PC-3 (cell line): ENCODE measurements around the gene CCNY. TPM values are rescaled to one million over a fixed set of nuclear protein-coding genes. Genes with fewer than 3 reads are reported as not detected.

Experiments used
- ATAC-seq: fragments of 200-7000 bp; cut with Tn5 transposase; 2 replicates; pipeline ENCODE4 v1.9.1; 2020; ENCODE audit warnings: mild to moderate bottlenecking, moderate library complexity
- BruUV-seq: library from RNA; stranded (reverse); fragments of 400-500 nt; replicated peaks from 2 replicates; lab custom pipeline; 2021; lab: Mats Ljungman, UMichigan
- CTCF ChIA-PET: fragments of 300-600 bp; sonication (Branson Sonifier 250); formaldehyde crosslinking; loops from one replicate; lab custom pipeline; 2022; ENCODE audit warnings: antibody characterized with exemption; lab: Charles Lee
- POLR2A ChIA-PET: fragments of 300-600 bp; sonication (Branson Sonifier 250); formaldehyde crosslinking; loops from one replicate; lab custom pipeline; 2022; ENCODE audit warnings: antibody characterized with exemption; ENCODE audit not compliant: unreplicated experiment; lab: Charles Lee
- DNase-seq: peaks from one replicate; pipeline ENCODE4 v3.0.0-alpha.2; 2015
- H2AFZ ChIP-seq: fragments of 300-600 bp; sonication (generic); 2 replicates; pipeline ENCODE4 v1.6.0; 2016; ENCODE audit warnings: antibody characterized with exemption, low read length
- H3F3A ChIP-seq: fragments of 300-600 bp; sonication (generic); one replicate; pipeline ENCODE4 v1.6.0; 2017; ENCODE audit warnings: antibody characterized with exemption, low read length, control low read depth, mild to moderate bottlenecking; ENCODE audit not compliant: unreplicated experiment
- H3K27ac ChIP-seq: fragments of 300-600 bp; sonication (generic); 2 replicates; pipeline ENCODE4 v1.5.1; 2016; ENCODE audit warnings: mild to moderate bottlenecking, low read length
- H3K27me3 ChIP-seq: fragments of 300-600 bp; sonication (generic); 2 replicates; pipeline ENCODE4 v1.6.1; 2016; ENCODE audit warnings: low read length, mixed read lengths
- H3K36me3 ChIP-seq: fragments of 300-600 bp; sonication (generic); 2 replicates; pipeline ENCODE4 v1.6.1; 2016; ENCODE audit warnings: low read depth, mixed run types, low read length, mixed read lengths
- H3K4me1 ChIP-seq: fragments of 300-600 bp; sonication (generic); 2 replicates; pipeline ENCODE4 v1.5.1; 2016; ENCODE audit warnings: low read length; ENCODE audit not compliant: insufficient read depth
- H3K4me2 ChIP-seq: fragments of 300-600 bp; sonication (generic); 2 replicates; pipeline ENCODE4 v1.6.0; 2016; ENCODE audit warnings: low read length
- H3K4me3 ChIP-seq: fragments of 300-600 bp; sonication (generic); 2 replicates; pipeline ENCODE4 v1.5.1; 2016; ENCODE audit warnings: mild to moderate bottlenecking, low read length, mixed read lengths
- H3K79me2 ChIP-seq: fragments of 300-600 bp; sonication (generic); 2 replicates; pipeline ENCODE4 v1.6.1; 2017; ENCODE audit warnings: low read length, mixed read lengths
- H3K9ac ChIP-seq: fragments of 300-600 bp; sonication (generic); 2 replicates; pipeline ENCODE4 v1.6.0; 2016; ENCODE audit warnings: mild to moderate bottlenecking, low read length
- H3K9me2 ChIP-seq: fragments of 300-600 bp; sonication (generic); replicated peaks from 2 replicates; pipeline ENCODE4 v1.6.1; 2016; ENCODE audit warnings: mixed run types, low read length, mixed read lengths
- H3K9me3 ChIP-seq: fragments of 300-600 bp; sonication (generic); 2 replicates; pipeline ENCODE4 v1.6.1; 2016; ENCODE audit warnings: low read length, mixed read lengths
- H4K20me1 ChIP-seq: fragments of 300-600 bp; sonication (generic); 2 replicates; pipeline ENCODE4 v1.6.1; 2016; ENCODE audit warnings: low read length, mixed read lengths
- EZH2 ChIP-seq: fragments of 300-600 bp; sonication (generic); IDR thresholded peaks from one replicate; pipeline ENCODE4 v1.6.1; 2017; ENCODE audit warnings: antibody characterized with exemption, mild to moderate bottlenecking, low read length; ENCODE audit not compliant: unreplicated experiment
- EZH2phosphoT487 ChIP-seq: fragments of 300-600 bp; sonication (generic); IDR thresholded peaks from 2 replicates; pipeline ENCODE4 v1.6.1; 2018; ENCODE audit warnings: mild to moderate bottlenecking, antibody characterized with exemption, low read length, borderline replicate concordance
- intact Hi-C: fragments of 100-400 bp; cut with micrococcal nuclease; formaldehyde crosslinking; loops from 2 replicates; pipeline ENCODE4 v1.9.0; 2023
- total RNA-seq: library from RNA; depleted of rRNA; stranded (reverse); fragments of >200 nt; gene quantifications from 2 replicates; pipeline ENCODE4 v1.2.3, GENCODE V29; 2014
- TF ChIP-seq, protein P1 (sequence below): fragments of 300-600 bp; sonication (generic); conservative IDR thresholded peaks from 2 replicates; pipeline ENCODE4 v1.5.1; 2017; ENCODE audit warnings: antibody characterized with exemption, low read depth, mild to moderate bottlenecking, low read length

Gene CCNY
- total RNA-seq, 1 experiment from 2014 or later: 146 TPM

DNA sequence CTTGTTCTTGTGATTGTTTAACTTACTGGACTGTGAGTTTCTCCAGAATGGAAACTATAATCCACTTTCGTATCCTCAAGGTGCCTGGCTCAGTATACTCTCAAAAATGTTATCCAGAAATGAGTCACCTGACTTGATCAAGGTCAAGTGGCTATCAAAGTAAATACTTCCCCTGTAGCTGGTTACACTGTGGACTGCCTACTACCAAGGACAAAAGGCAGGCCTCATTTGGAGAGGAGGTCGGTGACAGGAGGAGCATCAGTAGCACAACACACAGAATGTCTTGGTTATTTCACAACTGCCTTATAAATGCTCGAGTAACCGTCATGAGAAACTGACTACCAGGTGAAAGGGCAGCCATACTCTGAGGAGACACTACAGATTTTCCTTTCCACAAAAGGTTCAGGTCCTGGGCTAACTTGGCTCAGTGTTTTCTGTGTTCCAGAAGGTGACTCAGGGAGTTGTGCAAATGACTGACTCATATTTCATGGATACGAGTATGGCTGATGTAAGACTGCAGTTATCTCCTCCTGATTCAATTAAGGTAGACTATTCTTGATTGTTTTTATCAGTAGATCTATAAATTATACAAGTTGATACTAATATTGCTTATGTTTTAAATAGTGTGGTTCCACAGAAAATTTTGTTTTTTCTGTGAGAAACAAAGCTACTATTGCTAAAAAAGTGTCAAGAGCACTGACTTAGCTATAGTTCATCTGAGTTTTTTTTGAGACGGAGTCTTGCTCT lies 4.2 kb upstream of the CCNY start:
- Histone ChIP-seq H3K79me2 (peaks cover 87% of the 10 kb centered on the region), H3K36me3 (peaks cover 19% of the 10 kb centered on the region), H3K9ac (peak overlapping the region; percentile 20), H3K4me2 (peak overlapping the region; percentile 75), H3F3A (peaks cover 12% of the 10 kb centered on the region), H2AFZ (no peak overlapping the region), H3K4me3 (peak overlapping the region; percentile 20), H3K9me2 (no peaks in the 10 kb centered on the region), H3K9me3 (no peaks in the 10 kb centered on the region), H3K27ac (peak overlapping the region; percentile 71), H4K20me1 (peaks cover 27% of the 10 kb centered on the region), H3K4me1 (peaks cover 42% of the 10 kb centered on the region), H3K27me3 (no peaks in the 10 kb centered on the region)
- ChIA-PET POLR2A (interaction anchor here (0.6 to 1.1 kb wide), 3 partner anchors 25 to 1451 kb away, joined by 5 to 6 read pairs (median 5); no protein-coding TSS in a partner anchor), CTCF (interaction anchor here (0.8 kb wide), 1 partner anchor 89 kb away, joined by 3 read pairs; no protein-coding TSS in a partner anchor)
- peak; percentile 64 for ATAC-seq
- intact Hi-C loops: loop anchor here (1.0 to 5.0 kb wide), 9 partner anchors 25 to 325 kb away; partner anchors contain the start of gene CREM
- TF ChIP-seq EZH2phosphoT487: no peak
- TF ChIP-seq EZH2: no peak
- TF ChIP-seq, protein P1, sequence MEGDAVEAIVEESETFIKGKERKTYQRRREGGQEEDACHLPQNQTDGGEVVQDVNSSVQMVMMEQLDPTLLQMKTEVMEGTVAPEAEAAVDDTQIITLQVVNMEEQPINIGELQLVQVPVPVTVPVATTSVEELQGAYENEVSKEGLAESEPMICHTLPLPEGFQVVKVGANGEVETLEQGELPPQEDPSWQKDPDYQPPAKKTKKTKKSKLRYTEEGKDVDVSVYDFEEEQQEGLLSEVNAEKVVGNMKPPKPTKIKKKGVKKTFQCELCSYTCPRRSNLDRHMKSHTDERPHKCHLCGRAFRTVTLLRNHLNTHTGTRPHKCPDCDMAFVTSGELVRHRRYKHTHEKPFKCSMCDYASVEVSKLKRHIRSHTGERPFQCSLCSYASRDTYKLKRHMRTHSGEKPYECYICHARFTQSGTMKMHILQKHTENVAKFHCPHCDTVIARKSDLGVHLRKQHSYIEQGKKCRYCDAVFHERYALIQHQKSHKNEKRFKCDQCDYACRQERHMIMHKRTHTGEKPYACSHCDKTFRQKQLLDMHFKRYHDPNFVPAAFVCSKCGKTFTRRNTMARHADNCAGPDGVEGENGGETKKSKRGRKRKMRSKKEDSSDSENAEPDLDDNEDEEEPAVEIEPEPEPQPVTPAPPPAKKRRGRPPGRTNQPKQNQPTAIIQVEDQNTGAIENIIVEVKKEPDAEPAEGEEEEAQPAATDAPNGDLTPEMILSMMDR: no peak
- no TSS peak for BruUV-seq
- peak; percentile 100 for DNase-seq

- Histone ChIP-seq H3K9ac (peak overlapping the region; percentile 1; the same call in 1 of the 2 replicates), H3K79me2 (peaks cover 87% of the 10 kb centered on the region), H3K4me3 (peak overlapping the region; percentile 68), H3K4me2 (peak overlapping the region; percentile 75), H3K9me3 (no peaks in the 10 kb centered on the region), H3K4me1 (peaks cover 52% of the 10 kb centered on the region), H2AFZ (no peak overlapping the region), H3K27ac (peak overlapping the region; percentile 2), H3K36me3 (peaks cover 19% of the 10 kb centered on the region), H3K27me3 (no peaks in the 10 kb centered on the region), H3K9me2 (no peaks in the 10 kb centered on the region), H3F3A (peaks cover 12% of the 10 kb centered on the region), H4K20me1 (peaks cover 44% of the 10 kb centered on the region)
- ChIA-PET CTCF (no interaction called here), POLR2A (interaction anchor here (0.5 kb wide), 2 partner anchors 159 to 289 kb away, joined by 3 to 4 read pairs; no protein-coding TSS in a partner anchor)
- TF ChIP-seq, protein P1: no peak
- no peak for TF ChIP-seq EZH2phosphoT487
- no peak for TF ChIP-seq EZH2
- no peak for ATAC-seq
- peak; percentile 31 for DNase-seq
- intact Hi-C loops: loop anchor here (5.0 kb wide), 2 partner anchors 207 to 327 kb away; partner anchors contain the start of gene CREM
- BruUV-seq: no TSS peak
These were observed 2.0 kb upstream of the CCNY start for GRCh38 chr10:35334297-35334696.
